HG03196 (cell line): Measurements from ENCODE around the gene SEPTIN2.
"Not testable (repeated sequence)": the region's sequence is repeated elsewhere in the genome, so short reads cannot be mapped to it uniquely, and the experiment has no call there.

Experiments used
- ATAC-seq: cut with Tn5 transposase; IDR thresholded peaks from one replicate; pipeline ENCODE4 v1.9.1; 2021; ENCODE audit not compliant: unreplicated experiment

The SEPTIN2 gene

DNA sequence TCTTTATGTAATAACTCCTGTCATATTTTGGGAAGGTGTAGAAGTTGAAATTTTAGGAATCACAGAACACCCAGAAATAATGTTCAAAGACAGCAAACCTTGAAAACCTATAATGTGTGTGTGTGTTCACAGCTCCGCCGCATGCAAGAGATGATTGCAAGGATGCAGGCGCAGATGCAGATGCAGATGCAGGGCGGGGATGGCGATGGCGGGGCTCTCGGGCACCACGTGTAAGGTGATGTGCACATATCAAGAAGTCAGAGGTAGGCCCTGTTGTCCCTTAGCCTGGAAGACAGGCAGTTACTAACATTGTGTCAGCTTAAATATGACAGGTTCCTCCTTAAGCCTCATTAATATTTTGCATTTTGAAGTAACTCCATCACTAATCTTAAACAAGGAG, 34.2 kb downstream of the SEPTIN2 start:
- no peak for ATAC-seq

DNA sequence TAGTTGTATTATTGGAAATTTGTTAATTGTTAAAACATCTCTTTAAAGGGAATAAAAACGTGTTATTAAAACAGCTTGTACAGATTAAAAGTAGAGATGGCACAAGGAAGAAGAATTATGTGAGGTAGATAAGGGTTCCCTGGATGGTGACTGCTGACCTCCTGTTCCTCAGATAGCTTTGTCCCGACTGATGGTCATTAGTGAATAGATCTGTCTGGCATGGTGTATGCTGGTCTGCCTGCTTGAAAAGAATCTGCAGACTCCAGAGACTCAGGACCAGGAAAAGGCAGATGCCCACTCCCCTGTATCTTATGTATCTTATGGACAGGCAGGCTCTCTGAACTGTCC, 34.8 kb downstream of the SEPTIN2 start:
- ATAC-seq = no peak

DNA sequence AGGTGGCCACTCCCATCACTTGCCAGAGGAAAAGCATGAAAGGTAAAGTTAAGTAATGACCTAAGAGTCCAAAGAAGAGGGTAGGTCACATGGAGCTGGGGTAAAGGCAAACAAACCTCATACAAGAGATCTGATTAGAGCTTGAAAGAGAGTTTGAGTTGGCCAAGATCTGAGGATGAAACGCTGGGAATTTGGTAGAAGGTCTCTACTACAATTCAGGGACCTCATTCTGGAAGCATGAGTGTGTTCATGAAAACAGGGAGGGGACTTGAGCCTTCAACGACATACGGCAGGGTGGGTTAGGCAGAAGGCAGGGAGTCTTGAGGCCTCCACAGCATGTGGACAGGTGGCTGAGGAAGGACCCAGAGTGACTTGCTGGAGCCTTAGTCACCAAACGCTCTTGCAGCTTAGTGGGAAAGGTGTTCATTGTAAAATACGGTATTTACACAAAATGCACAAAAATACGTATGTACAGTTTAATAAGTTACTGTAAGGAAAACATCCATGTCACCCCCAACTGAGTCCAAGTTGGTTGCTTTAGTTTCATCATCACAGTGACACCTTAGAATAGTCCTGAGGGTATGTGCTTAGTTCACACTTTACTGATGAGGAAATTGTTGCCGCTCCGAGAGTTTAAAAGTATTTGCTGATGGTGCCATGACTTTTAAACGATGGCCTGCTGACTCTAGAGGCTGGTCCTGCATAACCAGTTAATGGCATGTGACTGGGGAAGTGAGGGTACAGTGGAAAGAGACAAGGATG, 35.3 kb downstream of the SEPTIN2 start:
- ATAC-seq = no peak

DNA sequence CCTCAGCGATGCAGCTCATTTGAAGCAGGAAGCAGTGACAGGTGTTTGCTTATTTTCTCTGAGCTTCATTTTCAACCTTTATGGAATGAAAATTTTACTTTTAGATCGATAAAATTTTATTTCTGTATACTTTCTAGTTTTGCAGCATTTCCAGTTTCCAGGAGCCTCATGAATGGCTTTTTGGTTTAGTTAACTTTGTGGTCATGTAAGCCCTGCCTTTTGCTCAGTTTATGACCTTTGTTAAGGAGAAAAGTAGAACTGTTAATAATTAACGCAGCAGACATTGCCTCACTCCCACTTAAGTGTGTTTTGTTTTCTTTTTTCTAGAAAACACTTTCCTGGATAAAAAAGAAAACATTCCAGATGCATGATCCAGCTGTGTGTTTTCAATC, 35.9 kb downstream of the SEPTIN2 start:
- ATAC-seq = no peak

GRCh38 chr2:241352227-241352626, 36.5 kb downstream of the SEPTIN2 start:
- no peak for ATAC-seq

DNA sequence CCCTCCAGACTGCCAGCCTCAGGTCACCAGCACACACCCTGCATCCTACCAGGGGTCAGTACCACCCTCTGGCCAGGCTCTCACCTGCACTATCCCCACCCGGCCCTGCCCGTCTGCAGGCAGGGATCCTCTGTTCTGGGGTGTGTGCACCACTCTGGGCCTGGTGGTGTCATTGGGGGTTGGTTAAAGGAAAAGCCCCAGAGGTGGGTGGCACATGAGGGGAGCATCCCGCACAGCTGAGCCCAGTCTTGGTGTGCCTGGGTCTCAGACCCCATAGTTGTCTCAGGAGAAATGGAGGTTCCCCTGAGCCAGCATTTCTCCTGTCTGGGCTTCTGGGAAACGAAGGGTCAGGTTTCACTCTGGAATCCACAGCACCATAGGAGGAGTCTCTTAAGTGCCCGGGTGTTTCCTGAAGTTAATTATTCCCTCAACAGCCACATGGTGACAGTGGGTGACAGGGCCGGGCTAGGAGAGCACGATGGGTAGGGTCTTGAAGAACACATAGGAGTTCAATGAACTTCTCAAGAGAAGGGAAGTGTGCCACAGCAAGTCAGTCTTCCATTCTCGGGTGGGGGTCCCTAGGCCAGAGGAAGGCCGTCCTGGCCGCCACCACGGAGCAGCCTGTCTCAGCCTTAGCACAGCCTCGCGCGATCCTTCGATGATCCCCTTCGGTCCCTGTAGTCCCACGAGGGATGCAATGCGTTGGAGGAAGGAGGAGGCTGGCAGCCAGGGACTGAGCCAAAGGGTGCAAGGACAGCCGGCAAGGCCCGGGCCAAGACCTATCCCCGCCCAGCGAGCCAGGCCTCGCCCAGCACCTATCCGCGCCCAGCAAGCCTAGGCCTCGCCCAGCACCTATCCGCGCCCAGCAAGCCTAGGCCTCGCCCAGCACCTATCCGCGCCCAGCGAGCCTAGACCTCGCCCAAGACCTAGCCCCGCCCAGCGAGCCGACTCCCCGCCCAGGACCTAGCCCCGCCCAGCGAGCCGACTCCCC, 39.2 kb downstream of the SEPTIN2 start:
- ATAC-seq = no peak

- peak; percentile 84 for ATAC-seq
These were observed 40.5 kb downstream of the SEPTIN2 start, which contains the start of gene FARP2 for GRCh38 chr2:241355983-241356870. Gene FARP2, plus strand, starts transcription at chr2:241356285. Its CDS starts 16,823 bp downstream, at chr2:241373108.

DNA sequence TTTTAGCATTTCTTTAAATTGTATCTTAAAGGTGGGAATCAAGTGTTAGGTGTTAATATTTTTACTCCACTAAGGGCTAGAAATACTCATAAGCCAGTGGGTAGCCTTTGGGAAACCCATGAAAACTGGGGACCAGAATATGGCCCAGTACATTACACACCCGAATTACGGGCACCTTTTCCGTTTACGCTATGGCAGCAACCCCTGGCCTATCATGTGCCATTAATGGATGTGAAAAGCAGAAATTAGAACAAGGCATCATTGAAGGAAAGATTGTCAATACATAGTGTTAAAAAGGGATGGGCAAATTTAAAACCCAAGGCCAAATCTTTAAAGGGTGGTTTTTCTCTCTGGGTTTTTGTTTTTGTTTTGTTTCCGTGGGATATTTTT, 41.1 kb downstream of the SEPTIN2 start:
- no peak for ATAC-seq

- no peak for ATAC-seq
These were observed 41.8 kb downstream of the SEPTIN2 start for GRCh38 chr2:241357531-241357930.

GRCh38 chr2:241358470-241358869, 42.7 kb downstream of the SEPTIN2 start:
- peak; percentile 39 for ATAC-seq

DNA sequence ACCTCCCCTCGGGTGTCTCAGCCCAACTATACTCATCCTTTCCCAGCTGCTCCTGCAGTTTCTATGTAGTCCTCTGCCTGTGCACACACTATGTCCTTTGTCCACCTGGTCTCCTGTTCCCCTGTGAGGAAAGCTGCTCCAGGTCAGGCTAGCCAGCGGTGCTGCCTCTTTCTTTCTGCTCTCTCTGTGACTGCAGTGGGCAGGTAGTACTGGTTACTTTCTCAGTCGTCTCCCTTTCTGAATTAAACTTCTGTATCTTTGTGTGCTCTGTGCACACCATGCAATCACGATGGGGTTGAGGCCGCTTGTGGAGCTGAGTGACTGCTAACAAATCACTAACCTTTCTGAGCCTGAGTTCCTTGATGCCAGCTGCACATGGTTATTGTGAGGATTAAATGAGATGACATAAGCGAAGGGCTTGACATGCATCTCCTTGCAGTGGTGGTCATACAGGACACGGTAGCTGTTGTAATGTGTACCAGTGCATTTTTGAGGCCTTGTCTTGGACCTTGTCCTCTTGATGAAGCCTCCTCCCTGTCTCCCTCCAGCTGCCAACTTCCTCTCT, 43.8 kb downstream of the SEPTIN2 start:
- no peak for ATAC-seq

DNA sequence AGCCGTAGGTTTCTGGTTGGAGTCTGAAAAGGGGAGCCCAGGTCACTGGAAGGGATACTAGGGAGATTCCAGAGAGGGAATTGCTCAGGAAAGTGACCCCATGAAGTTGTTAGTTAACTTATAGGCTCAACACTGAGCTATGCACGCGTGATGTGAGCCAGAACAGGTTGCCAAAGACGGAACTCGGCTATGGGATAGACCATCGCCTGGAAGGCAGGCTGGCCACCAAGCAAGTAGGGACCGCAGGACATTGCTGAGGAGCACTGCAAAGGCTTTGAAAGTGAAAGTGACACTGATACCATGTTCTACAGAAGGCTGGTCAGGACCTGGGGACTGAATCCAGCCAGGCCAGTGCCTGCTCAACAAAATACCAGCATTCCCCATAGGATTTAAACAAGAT, 47.7 kb downstream of the SEPTIN2 start:
- no peak for ATAC-seq

DNA sequence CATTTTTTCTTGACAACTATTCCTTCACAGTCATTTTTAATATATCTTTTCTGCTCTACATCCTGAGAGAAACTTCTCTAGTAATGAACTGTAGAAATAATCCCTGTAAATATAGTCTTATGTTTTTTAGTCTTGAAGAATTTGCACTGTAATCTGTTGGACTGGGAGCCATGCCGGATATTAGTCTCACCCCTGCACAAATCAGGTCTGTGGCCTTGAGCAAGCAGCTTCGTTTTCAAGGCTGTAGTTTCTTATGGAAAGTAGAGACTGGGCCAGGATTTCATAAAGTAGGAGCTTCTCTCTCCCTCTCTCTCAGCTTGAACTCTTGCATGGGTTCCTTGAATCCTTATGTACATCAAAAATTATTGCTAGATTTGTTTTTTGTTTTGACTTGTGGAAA, 49.1 kb downstream of the SEPTIN2 start:
- no peak for ATAC-seq

DNA sequence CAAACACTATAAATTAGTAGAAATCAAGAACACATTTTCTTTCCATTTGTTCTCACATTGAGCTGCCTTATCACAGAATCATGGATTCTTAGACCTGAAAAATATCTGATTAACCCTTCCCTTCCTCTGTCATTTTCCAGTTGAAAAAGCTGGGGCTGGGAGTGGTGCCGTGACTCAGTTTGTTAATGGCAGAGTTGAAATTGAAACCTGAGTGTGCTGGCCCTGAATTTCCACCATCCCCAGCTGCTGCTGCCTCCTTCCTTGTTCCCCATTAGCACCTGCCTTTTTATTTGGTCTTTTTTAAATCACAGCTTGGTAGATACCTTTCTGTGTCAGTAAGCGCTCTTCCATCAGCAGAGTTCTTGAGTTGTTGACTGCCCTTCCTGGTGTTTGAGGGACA, 51.0 kb downstream of the SEPTIN2 start:
- ATAC-seq = no peak

DNA sequence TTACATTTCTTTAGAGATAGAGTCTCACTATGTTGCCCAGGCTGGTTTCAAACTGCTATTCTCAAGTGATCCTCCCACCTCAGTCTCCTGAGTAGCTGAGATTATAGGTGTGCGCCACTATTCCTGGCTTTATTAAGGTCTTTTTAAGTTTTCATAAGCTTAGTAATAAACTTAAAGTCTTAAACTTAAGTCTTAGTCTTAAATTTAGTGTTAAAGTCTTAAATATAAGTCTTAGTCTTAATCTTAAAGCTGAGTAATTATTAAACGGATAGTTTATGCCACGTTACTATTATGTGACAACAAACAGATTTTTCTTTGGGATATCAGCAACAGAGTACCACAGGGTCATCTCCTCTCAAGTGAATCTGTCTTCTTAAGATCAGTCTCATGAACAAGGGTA, 52.9 kb downstream of the SEPTIN2 start:
- ATAC-seq = no peak

DNA sequence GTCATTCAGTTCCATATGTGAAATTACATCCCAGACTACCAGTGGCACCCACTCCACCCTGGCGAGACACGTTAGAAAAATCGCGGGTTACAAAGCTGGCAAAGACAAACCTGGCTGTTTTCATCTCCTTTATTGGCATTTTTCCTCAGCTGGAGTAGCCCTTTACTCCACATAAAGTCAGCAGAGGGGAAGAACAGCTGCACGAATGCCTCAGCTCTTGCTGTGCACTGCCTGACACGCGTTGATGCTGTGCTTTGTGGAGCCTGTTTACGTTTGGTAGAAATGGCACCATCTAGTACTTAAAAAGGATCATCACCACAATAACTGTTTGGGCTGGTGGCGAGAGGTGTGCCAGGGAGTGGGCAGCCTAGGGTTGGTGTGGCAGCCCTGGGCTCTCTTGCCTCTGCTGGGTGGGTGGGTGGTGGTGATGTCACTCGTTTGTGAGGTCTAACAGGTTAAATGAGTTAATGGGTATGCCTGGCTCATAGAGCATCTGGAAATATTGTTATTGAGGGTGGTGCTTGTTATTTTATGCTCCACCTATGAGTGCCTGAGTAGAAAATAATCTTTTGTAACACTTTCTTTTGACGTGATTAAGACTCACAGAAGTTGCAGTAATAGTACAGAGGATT, 56.8 kb downstream of the SEPTIN2 start:
- no peak for ATAC-seq

- ATAC-seq = no peak
These were observed 57.7 kb downstream of the SEPTIN2 start for GRCh38 chr2:241373446-241373845.

GRCh38 chr2:241373906-241374305, 58.2 kb downstream of the SEPTIN2 start:
- not testable (repeated sequence) for ATAC-seq

GRCh38 chr2:241375300-241375699, 59.6 kb downstream of the SEPTIN2 start:
- ATAC-seq = no peak

DNA sequence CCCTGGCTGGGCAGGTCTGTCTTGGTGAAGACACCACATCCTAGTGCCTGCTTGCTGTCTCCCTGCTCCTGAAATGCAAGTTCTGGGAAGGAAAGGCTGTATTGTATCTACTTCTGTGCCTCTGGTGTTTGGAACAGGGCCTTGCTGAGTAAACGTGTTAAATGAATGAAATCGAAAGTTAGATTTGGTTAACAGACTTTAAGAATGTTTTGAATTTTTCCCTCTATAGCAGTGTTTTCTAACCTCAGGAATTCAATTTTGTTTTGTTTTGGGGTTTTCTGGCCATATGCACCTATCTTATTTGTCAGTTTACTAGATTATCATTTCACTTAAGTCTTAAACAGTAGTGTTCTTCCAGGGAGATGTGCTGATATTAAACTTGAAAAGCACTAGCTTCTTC, 61.1 kb downstream of the SEPTIN2 start:
- no peak for ATAC-seq
